ENCODE measurements around the gene ANTXR1. TPM values are rescaled to one million over a fixed set of nuclear protein-coding genes. Genes with fewer than 3 reads are reported as not detected.

The ANTXR1 gene
- total RNA-seq, 1 experiment from 2014 or later = 25.7 TPM

DNA sequence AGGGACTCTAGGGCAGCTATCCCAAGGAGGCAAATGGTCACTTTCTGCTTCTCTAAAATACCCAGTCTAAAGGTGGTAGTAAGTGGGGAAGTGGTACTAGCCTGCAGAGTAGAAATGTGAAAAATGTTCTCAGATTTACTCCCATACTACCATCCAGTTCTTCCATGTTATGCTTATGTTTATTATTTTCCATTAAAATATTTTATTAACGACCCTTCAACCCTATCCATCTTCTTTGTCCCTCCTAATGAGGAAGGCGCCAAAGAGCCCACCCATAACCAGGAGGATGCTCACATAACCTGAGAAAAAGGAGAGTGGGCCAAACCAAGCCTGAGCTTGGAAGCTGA lies 153.5 kb downstream of the ANTXR1 start:
- TF ChIP-seq ELF1 (IDR thresholded peaks at IDR 0.05; ENCODE audit: borderline replicate concordance, low read depth) (no peak), RAD21 (IDR thresholded peaks at IDR 0.05; ENCODE audit: low read depth) (no peak), JUND (IDR thresholded peaks at IDR 0.05) (no peak), CEBPB (IDR thresholded peaks at IDR 0.05; ENCODE audit: low read depth) (no peak), ZFX (IDR thresholded peaks at IDR 0.05) (no peak), CBX3 (IDR thresholded peaks at IDR 0.05; ENCODE audit: low read depth) (no peak), CTCF (IDR thresholded peaks at IDR 0.05 in 2 of 3, conservative IDR thresholded peaks at IDR 0.05 in 1 of 3; ENCODE audit: borderline replicate concordance in 1 of 3, insufficient read depth in 1 of 3, low read depth in 2 of 3, low read length in 2 of 3) (no peak), EZH2 (IDR thresholded peaks at IDR 0.05) (no peak), POLR2A (IDR thresholded peaks at IDR 0.05; ENCODE audit: borderline replicate concordance, extremely low read depth, insufficient read depth, insufficient read length) (no peak)
- TF ChIP-seq, protein P1, sequence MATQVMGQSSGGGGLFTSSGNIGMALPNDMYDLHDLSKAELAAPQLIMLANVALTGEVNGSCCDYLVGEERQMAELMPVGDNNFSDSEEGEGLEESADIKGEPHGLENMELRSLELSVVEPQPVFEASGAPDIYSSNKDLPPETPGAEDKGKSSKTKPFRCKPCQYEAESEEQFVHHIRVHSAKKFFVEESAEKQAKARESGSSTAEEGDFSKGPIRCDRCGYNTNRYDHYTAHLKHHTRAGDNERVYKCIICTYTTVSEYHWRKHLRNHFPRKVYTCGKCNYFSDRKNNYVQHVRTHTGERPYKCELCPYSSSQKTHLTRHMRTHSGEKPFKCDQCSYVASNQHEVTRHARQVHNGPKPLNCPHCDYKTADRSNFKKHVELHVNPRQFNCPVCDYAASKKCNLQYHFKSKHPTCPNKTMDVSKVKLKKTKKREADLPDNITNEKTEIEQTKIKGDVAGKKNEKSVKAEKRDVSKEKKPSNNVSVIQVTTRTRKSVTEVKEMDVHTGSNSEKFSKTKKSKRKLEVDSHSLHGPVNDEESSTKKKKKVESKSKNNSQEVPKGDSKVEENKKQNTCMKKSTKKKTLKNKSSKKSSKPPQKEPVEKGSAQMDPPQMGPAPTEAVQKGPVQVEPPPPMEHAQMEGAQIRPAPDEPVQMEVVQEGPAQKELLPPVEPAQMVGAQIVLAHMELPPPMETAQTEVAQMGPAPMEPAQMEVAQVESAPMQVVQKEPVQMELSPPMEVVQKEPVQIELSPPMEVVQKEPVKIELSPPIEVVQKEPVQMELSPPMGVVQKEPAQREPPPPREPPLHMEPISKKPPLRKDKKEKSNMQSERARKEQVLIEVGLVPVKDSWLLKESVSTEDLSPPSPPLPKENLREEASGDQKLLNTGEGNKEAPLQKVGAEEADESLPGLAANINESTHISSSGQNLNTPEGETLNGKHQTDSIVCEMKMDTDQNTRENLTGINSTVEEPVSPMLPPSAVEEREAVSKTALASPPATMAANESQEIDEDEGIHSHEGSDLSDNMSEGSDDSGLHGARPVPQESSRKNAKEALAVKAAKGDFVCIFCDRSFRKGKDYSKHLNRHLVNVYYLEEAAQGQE (IDR thresholded peaks at IDR 0.05; ENCODE audit: low read depth) = no peak
- TF ChIP-seq, protein P2, sequence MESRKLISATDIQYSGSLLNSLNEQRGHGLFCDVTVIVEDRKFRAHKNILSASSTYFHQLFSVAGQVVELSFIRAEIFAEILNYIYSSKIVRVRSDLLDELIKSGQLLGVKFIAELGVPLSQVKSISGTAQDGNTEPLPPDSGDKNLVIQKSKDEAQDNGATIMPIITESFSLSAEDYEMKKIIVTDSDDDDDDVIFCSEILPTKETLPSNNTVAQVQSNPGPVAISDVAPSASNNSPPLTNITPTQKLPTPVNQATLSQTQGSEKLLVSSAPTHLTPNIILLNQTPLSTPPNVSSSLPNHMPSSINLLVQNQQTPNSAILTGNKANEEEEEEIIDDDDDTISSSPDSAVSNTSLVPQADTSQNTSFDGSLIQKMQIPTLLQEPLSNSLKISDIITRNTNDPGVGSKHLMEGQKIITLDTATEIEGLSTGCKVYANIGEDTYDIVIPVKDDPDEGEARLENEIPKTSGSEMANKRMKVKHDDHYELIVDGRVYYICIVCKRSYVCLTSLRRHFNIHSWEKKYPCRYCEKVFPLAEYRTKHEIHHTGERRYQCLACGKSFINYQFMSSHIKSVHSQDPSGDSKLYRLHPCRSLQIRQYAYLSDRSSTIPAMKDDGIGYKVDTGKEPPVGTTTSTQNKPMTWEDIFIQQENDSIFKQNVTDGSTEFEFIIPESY (IDR thresholded peaks at IDR 0.05; ENCODE audit: extremely low read depth, insufficient replicate concordance, low read length) = no peak
- Histone ChIP-seq H3K9me3 (ENCODE audit: control insufficient read depth in 1 of 2, insufficient read depth in 1 of 2, low read depth in 1 of 2, low read length in 2 of 2) (no peaks in the 10 kb centered on the region), H3K9ac (ENCODE audit: low read length) (no peak overlapping the region), H3K4me1 (ENCODE audit: control insufficient read depth in 1 of 2, insufficient read depth in 2 of 2, low read length in 2 of 2) (peaks cover 17 to 20% of the 10 kb centered on the region in 2 experiments), H3K27me3 (ENCODE audit: insufficient read depth, low read length) (no peaks in the 10 kb centered on the region), H3K4me3 (replicated peaks in 1 of 2; ENCODE audit: low read depth in 1 of 2, low read length in 2 of 2) (no peak overlapping the region), H3K36me3 (ENCODE audit: control insufficient read depth in 1 of 2, insufficient read depth in 2 of 2, low read length in 2 of 2) (no peaks in the 10 kb centered on the region), H3K9me2 (ENCODE audit: insufficient read depth) (no peaks in the 10 kb centered on the region), H3K4me2 (ENCODE audit: low read length) (no peak overlapping the region), H3K27ac (ENCODE audit: low read depth, low read length) (no peak overlapping the region), H2AFZ (ENCODE audit: low read depth, low read length, poor library complexity, severe bottlenecking) (no peak overlapping the region), H4K20me1 (ENCODE audit: insufficient read depth) (no peaks in the 10 kb centered on the region), H3K79me2 (ENCODE audit: insufficient read depth, low read length) (no peaks in the 10 kb centered on the region)
- ChIA-PET RAD21 (ENCODE audit: low non-redundant PET in 1 of 2, low total read pairs in 2 of 2, uncharacterized antibody in 2 of 2, unreplicated experiment in 2 of 2) (no interaction called here), POLR2A (no interaction called here), CTCF (no interaction called here)
- no TSS peak for BruUV-seq (replicated peaks)
- no peak for ATAC-seq
- intact Hi-C loops (cut with micrococcal nuclease) = no loop called here
- no peak for DNase-seq (ENCODE audit: low read depth, low spot score)

Data from HCT116 (cell line).